HG03025 (cell line): ENCODE data around the gene MVB12A.

Experiments used
- ATAC-seq: cut with Tn5 transposase; IDR thresholded peaks from one replicate; pipeline ENCODE4 v1.9.1; 2021; ENCODE audit warnings: mild to moderate bottlenecking, moderate library complexity; ENCODE audit not compliant: unreplicated experiment, low FRiP score

Gene MVB12A

GRCh38 chr19:17404621-17405249 lies 15.1 kb upstream of the MVB12A start:
- ATAC-seq, result no peak

GRCh38 chr19:17405250-17406045 lies 14.4 kb upstream of the MVB12A start, which contains the start of gene BST2:
Gene BST2 (minus strand): TSS chr19:17405630. CDS start chr19:17405575, 55 bp downstream.
- no peak for ATAC-seq

GRCh38 chr19:17406046-17406886 lies 13.6 kb upstream of the MVB12A start:
- no peak for ATAC-seq

GRCh38 chr19:17406887-17407196 lies 13.0 kb upstream of the MVB12A start:
- ATAC-seq, result no peak

- no peak for ATAC-seq
Observed at GRCh38 chr19:17409990-17410389, 9.9 kb upstream of the MVB12A start.

GRCh38 chr19:17411801-17412200 lies 8.0 kb upstream of the MVB12A start:
- ATAC-seq, result no peak

- no peak for ATAC-seq
Observed at GRCh38 chr19:17414097-17414496, 5.8 kb upstream of the MVB12A start.

- no peak for ATAC-seq
Observed at GRCh38 chr19:17415121-17415520, 4.7 kb upstream of the MVB12A start.

- ATAC-seq, result no peak
Observed at GRCh38 chr19:17418710-17419109, 1.1 kb upstream of the MVB12A start.

GRCh38 chr19:17419154-17419620 lies 660 bp upstream of the MVB12A start:
- ATAC-seq, result no peak

- peak; percentile 19 for ATAC-seq
Observed at GRCh38 chr19:17420475-17420924, 653 bp downstream of the MVB12A start.

GRCh38 chr19:17421942-17422341 lies 2.1 kb downstream of the MVB12A start:
- ATAC-seq, result no peak

- no peak for ATAC-seq
Observed at GRCh38 chr19:17423429-17424208, 3.8 kb downstream of the MVB12A start.

- ATAC-seq, result no peak
Observed at GRCh38 chr19:17424743-17425365, 5.0 kb downstream of the MVB12A start.

- ATAC-seq, result no peak
Observed at GRCh38 chr19:17429641-17430113, 9.8 kb downstream of the MVB12A start.

GRCh38 chr19:17431417-17431816 lies 11.6 kb downstream of the MVB12A start:
- no peak for ATAC-seq

GRCh38 chr19:17435218-17435617 lies 15.4 kb downstream of the MVB12A start:
- no peak for ATAC-seq

GRCh38 chr19:17436094-17436873 lies 16.4 kb downstream of the MVB12A start:
- no peak for ATAC-seq

- ATAC-seq, result no peak
Observed at GRCh38 chr19:17436874-17437267, 17.0 kb downstream of the MVB12A start.
